HepG2 (cell line): Measurements from ENCODE around the gene DNAJA1. TPM values are rescaled to one million over a fixed set of nuclear protein-coding genes. Genes with fewer than 3 reads are reported as not detected.
A peak's percentile ranks its signal among the peaks of the same experiment; 100 is the strongest.

Experiments
- AHDC1 ChIP-seq: sonication (generic); formaldehyde crosslinking; IDR thresholded peaks from 2 replicates; pipeline ENCODE4 v1.5.1; 2020; ENCODE audit warnings: mild to moderate bottlenecking, missing genetic modification reagents, borderline replicate concordance
- FOXA1 ChIP-seq, 2 experiments: fragments of 450-650 bp in 1 of 2; sonication (generic) in 1 of 2; formaldehyde crosslinking in 1 of 2; IDR thresholded peaks; 2 replicates each; pipeline versions ENCODE4 v1.4.0 to v1.6.1; 2016 to 2020; ENCODE audit warnings: missing genetic modification reagents in 1 of 2
- HDAC2 ChIP-seq: sonication (generic); formaldehyde crosslinking; IDR thresholded peaks from 2 replicates; pipeline ENCODE4 v1.4.0; 2020; ENCODE audit warnings: missing genetic modification reagents
- HNF1A ChIP-seq, 2 experiments: sonication (generic) in 1 of 2; formaldehyde crosslinking in 1 of 2; IDR thresholded peaks; 2 replicates each; pipeline versions ENCODE4 v1.4.0 to v1.6.1; 2016 to 2020; ENCODE audit warnings: borderline replicate concordance in 1 of 2, low read depth in 1 of 2, mild to moderate bottlenecking in 1 of 2, missing genetic modification reagents in 1 of 2
- KMT2A ChIP-seq: sonication (generic); formaldehyde crosslinking; IDR thresholded peaks from 2 replicates; pipeline ENCODE4 v1.4.0; 2020; ENCODE audit warnings: missing genetic modification reagents
- ZBED4 ChIP-seq: sonication (generic); formaldehyde crosslinking; IDR thresholded peaks from 2 replicates; pipeline ENCODE4 v1.4.0; 2020; ENCODE audit warnings: missing genetic modification reagents, borderline replicate concordance
- ZFP1 ChIP-seq: IDR thresholded peaks from 2 replicates; pipeline ENCODE4 v1.6.1; 2016
- polyA plus RNA-seq, 8 experiments: library from polyadenylated mRNA; depleted of rRNA in 3 of 8; stranded (reverse) in 7 of 8; unstranded in 1 of 8; fragments of >200 nt; fragmentation: Illumina TruSeq in 4 of 8; extraction: Trizol in 4 of 8; gene quantifications; 2 replicates each; pipeline versions ENCODE4 v1.2.1 to v1.2.3, GENCODE V29; 2011 to 2016; ENCODE audit warnings: low read depth in 4 of 8, missing spikeins in 1 of 8, mixed read lengths in 1 of 8; ENCODE audit not compliant: insufficient read depth in 1 of 8
- total RNA-seq, 5 experiments: library from RNA; depleted of rRNA; stranded (reverse); fragments of >200 nt; fragmentation: Illumina TruSeq; extraction: Trizol; gene quantifications; 2 replicates each; pipeline ENCODE4 v1.2.3, GENCODE V29; 2016; ENCODE audit warnings: low read depth in 1 of 5
- TF ChIP-seq, protein P1 (sequence below), 2 experiments: IDR thresholded peaks; 2 replicates each; pipeline ENCODE4 v1.6.1; 2011 to 2012; ENCODE audit warnings: low read length in 2 of 2, borderline replicate concordance in 1 of 2, low read depth in 1 of 2, mild to moderate bottlenecking in 1 of 2, moderate library complexity in 1 of 2
- TF ChIP-seq, protein P2 (sequence below): sonication (generic); formaldehyde crosslinking; IDR thresholded peaks from 2 replicates; pipeline ENCODE4 v1.4.0; 2020; ENCODE audit warnings: missing genetic modification reagents

The DNAJA1 gene
- total and polyA plus RNA-seq, 2 of the 13 experiments (the other 11 are each of a cell fraction or from before 2014, with no cell fraction given): 95.9 to 306 TPM

- TF ChIP-seq HNF1A (IDR thresholded peaks at IDR 0.05; ENCODE audit: low read depth): 0 out of 2 replicates have a peak, but pooled peaks have one; percentile 20
- TF ChIP-seq HNF1A (CRISPR knock-in tag; IDR thresholded peaks at IDR 0.05; ENCODE audit: borderline replicate concordance): no peak
- TF ChIP-seq AHDC1 (CRISPR knock-in tag): peak; percentile 81; the same call in 1 of the 2 replicates
- no peak for TF ChIP-seq KMT2A
- TF ChIP-seq HDAC2 (CRISPR knock-in tag): peak; percentile 65
- TF ChIP-seq, protein P1, sequence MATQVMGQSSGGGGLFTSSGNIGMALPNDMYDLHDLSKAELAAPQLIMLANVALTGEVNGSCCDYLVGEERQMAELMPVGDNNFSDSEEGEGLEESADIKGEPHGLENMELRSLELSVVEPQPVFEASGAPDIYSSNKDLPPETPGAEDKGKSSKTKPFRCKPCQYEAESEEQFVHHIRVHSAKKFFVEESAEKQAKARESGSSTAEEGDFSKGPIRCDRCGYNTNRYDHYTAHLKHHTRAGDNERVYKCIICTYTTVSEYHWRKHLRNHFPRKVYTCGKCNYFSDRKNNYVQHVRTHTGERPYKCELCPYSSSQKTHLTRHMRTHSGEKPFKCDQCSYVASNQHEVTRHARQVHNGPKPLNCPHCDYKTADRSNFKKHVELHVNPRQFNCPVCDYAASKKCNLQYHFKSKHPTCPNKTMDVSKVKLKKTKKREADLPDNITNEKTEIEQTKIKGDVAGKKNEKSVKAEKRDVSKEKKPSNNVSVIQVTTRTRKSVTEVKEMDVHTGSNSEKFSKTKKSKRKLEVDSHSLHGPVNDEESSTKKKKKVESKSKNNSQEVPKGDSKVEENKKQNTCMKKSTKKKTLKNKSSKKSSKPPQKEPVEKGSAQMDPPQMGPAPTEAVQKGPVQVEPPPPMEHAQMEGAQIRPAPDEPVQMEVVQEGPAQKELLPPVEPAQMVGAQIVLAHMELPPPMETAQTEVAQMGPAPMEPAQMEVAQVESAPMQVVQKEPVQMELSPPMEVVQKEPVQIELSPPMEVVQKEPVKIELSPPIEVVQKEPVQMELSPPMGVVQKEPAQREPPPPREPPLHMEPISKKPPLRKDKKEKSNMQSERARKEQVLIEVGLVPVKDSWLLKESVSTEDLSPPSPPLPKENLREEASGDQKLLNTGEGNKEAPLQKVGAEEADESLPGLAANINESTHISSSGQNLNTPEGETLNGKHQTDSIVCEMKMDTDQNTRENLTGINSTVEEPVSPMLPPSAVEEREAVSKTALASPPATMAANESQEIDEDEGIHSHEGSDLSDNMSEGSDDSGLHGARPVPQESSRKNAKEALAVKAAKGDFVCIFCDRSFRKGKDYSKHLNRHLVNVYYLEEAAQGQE (IDR thresholded peaks at IDR 0.05; ENCODE audit: borderline replicate concordance in 1 of 2, low read depth in 1 of 2, low read length in 2 of 2): no peak
- TF ChIP-seq FOXA1 (IDR thresholded peaks at IDR 0.05): no peak
- TF ChIP-seq FOXA1 (CRISPR knock-in tag; IDR thresholded peaks at IDR 0.05): peak; percentile 60; the same call in 1 of the 2 replicates
- TF ChIP-seq, protein P2, sequence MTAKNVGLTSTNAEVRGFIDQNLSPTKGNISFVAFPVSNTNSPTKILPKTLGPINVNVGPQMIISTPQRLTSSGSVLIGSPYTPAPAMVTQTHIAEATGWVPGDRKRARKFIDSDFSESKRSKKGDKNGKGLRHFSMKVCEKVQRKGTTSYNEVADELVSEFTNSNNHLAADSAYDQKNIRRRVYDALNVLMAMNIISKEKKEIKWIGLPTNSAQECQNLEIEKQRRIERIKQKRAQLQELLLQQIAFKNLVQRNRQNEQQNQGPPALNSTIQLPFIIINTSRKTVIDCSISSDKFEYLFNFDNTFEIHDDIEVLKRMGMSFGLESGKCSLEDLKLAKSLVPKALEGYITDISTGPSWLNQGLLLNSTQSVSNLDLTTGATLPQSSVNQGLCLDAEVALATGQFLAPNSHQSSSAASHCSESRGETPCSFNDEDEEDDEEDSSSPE (CRISPR knock-in tag): no peak
- TF ChIP-seq ZBED4 (CRISPR knock-in tag): no peak
- no peak for TF ChIP-seq ZFP1
These were observed 23.0 kb downstream of the DNAJA1 start (continued) for GRCh38 chr9:33048054-33048465.
